A549 (cell line): ENCODE results near the gene MCRIP1. TPM values are rescaled to one million over a fixed set of nuclear protein-coding genes. Genes with fewer than 3 reads are reported as not detected.

Experiments
- ATAC-seq, 2 experiments: fragments of 200-7000 bp in 1 of 2; fragments of >200 bp in 1 of 2; cut with Nextera tagmentation in 1 of 2; cut with Tn5 transposase in 1 of 2; 3 replicates each; pipeline versions ENCODE4 v1.8.0 to v1.9.1; 2018 to 2020; ENCODE audit warnings: mild to moderate bottlenecking in 1 of 2, moderate library complexity in 1 of 2
- CTCF ChIA-PET: fragments of 300-600 bp; sonication (Branson Sonifier 250); formaldehyde crosslinking; extraction: SDS; loops from one replicate; lab custom pipeline; 2021; ENCODE audit warnings: antibody characterized with exemption, inconsistent platforms; lab: Yijun Ruan, JAX
- POLR2A ChIA-PET: fragments of 350-600 bp; formaldehyde crosslinking; extraction: SDS; loops from one replicate; lab custom pipeline; 2021; ENCODE audit warnings: antibody characterized with exemption, inconsistent platforms; lab: Yijun Ruan, JAX
- DNase-seq, 2 experiments: peaks; one replicate each; pipeline versions ENCODE4 v3.0.0 to v3.0.0-alpha.2; 2011 to 2016; ENCODE audit warnings: low read depth in 1 of 2, low spot score in 1 of 2
- FAIRE-seq: peaks from 2 replicates; lab custom pipeline; 2011; peaks lifted over from hg19 to GRCh38; lab: Jason Lieb, UNC
- H3K27ac ChIP-seq, 2 experiments: fragments of >200 bp; sonication (Bioruptor Twin); formaldehyde crosslinking; 3 replicates each; pipeline ENCODE4 v1.5.1; 2016 to 2017
- H3K4me1 ChIP-seq: fragments of >200 bp; sonication (Bioruptor Twin); formaldehyde crosslinking; 3 replicates; pipeline ENCODE4 v1.6.1; 2016
- H3K4me2 ChIP-seq: fragments of >200 bp; sonication (Bioruptor Twin); formaldehyde crosslinking; 3 replicates; pipeline ENCODE4 v1.6.1; 2016
- H3K4me3 ChIP-seq: fragments of >200 bp; sonication (Bioruptor Twin); formaldehyde crosslinking; 3 replicates; pipeline ENCODE4 v1.5.1; 2016
- H3K9me3 ChIP-seq: fragments of >200 bp; sonication (Bioruptor Twin); formaldehyde crosslinking; 3 replicates; pipeline ENCODE4 v1.6.1; 2016
- CBX2 ChIP-seq: fragments of 200-600 bp; sonication (generic); IDR thresholded peaks from 2 replicates; pipeline ENCODE4 v1.6.1; 2016; ENCODE audit warnings: low read depth, mild to moderate bottlenecking, borderline replicate concordance
- EHMT2 ChIP-seq: fragments of 200-600 bp; sonication (generic); IDR thresholded peaks from 2 replicates; pipeline ENCODE4 v1.6.1; 2016; ENCODE audit warnings: antibody characterized with exemption, low read depth, mild to moderate bottlenecking, moderate library complexity
- FOSB ChIP-seq: fragments of 250-450 bp; sonication (Bioruptor Pico); IDR thresholded peaks from 2 replicates; pipeline ENCODE4 v1.5.0; 2020; ENCODE audit warnings: mild to moderate bottlenecking, moderate library complexity
- GATA3 ChIP-seq: IDR thresholded peaks from 2 replicates; pipeline ENCODE4 v1.6.1; 2012; ENCODE audit warnings: borderline replicate concordance
- HEYL ChIP-seq: fragments of 250-450 bp; sonication (Bioruptor Pico); IDR thresholded peaks from 2 replicates; pipeline ENCODE4 v1.8.0; 2021; ENCODE audit warnings: mild to moderate bottlenecking, moderate library complexity
- HOXA7 ChIP-seq: fragments of 250-450 bp; sonication (Bioruptor Pico); IDR thresholded peaks from 2 replicates; pipeline ENCODE4 v1.5.0; 2020; ENCODE audit warnings: mild to moderate bottlenecking, moderate library complexity
- HOXB5 ChIP-seq: fragments of 250-450 bp; sonication (Bioruptor Pico); IDR thresholded peaks from 2 replicates; pipeline ENCODE4 v1.5.0; 2020; ENCODE audit warnings: mild to moderate bottlenecking, moderate library complexity
- JUN ChIP-seq, 2 experiments: fragments of >200 bp; sonication (Bioruptor Twin); formaldehyde crosslinking; IDR thresholded peaks; 2 replicates in 1 of 2; 3 replicates in 1 of 2; pipeline ENCODE4 v1.6.1; 2016 to 2017
- KDM1A ChIP-seq: fragments of 200-600 bp; sonication (generic); IDR thresholded peaks from 2 replicates; pipeline ENCODE4 v1.6.1; 2016; ENCODE audit warnings: low read depth, mild to moderate bottlenecking
- MYC ChIP-seq: IDR thresholded peaks from 2 replicates; pipeline ENCODE4 v1.6.1; 2012; ENCODE audit warnings: mild to moderate bottlenecking, inconsistent platforms, low read length, improper control_type of control experiment, borderline replicate concordance
- NFE2L2 ChIP-seq: fragments of 150-350 bp; conservative IDR thresholded peaks from 2 replicates; pipeline ENCODE4 v1.6.1; 2014; ENCODE audit warnings: low read length
- NR3C1 ChIP-seq: fragments of >200 bp; sonication (Bioruptor Twin); formaldehyde crosslinking; IDR thresholded peaks from 3 replicates; pipeline ENCODE4 v1.6.1; 2017
- PHF8 ChIP-seq: fragments of 200-600 bp; sonication (generic); IDR thresholded peaks from 2 replicates; pipeline ENCODE4 v1.6.1; 2016; ENCODE audit warnings: low read depth, mild to moderate bottlenecking, antibody characterized with exemption, moderate library complexity, borderline replicate concordance
- POLR2A ChIP-seq: IDR thresholded peaks from 2 replicates; pipeline ENCODE4 v1.6.1; 2012; ENCODE audit warnings: mild to moderate bottlenecking, low read length
- RFX5 ChIP-seq: fragments of 450-650 bp; IDR thresholded peaks from 2 replicates; pipeline ENCODE4 v1.7.1; 2014; ENCODE audit warnings: antibody characterized with exemption, mild to moderate bottlenecking, moderate library complexity
- TFCP2L1 ChIP-seq: fragments of 250-450 bp; sonication (Bioruptor Pico); IDR thresholded peaks from 2 replicates; pipeline ENCODE4 v1.5.0; 2021; ENCODE audit warnings: mild to moderate bottlenecking
- TP53 ChIP-seq: fragments of 250-450 bp; sonication (Bioruptor Pico); IDR thresholded peaks from 2 replicates; pipeline ENCODE4 v1.5.0; 2021; ENCODE audit warnings: mild to moderate bottlenecking, moderate library complexity
- ZC3H11A ChIP-seq: fragments of 450-650 bp; IDR thresholded peaks from 2 replicates; pipeline ENCODE4 v1.6.1; 2014; ENCODE audit warnings: antibody characterized with exemption, mild to moderate bottlenecking
- WGBS: methylation state at CpG from one replicate; pipeline ENCODE4 v1.1.6; 2017; ENCODE audit errors: missing lambda C conversion rate; 5-methylcytosine and 5-hydroxymethylcytosine counted together
- polyA plus RNA-seq, 4 experiments: library from polyadenylated mRNA; depleted of rRNA in 3 of 4; stranded (reverse); fragments of >200 nt; fragmentation: RNase III in 1 of 4; extraction: RNeasy Plus Mini Kit Qiagen cat#74134 plus additional on column Dnase treatment in 1 of 4; gene quantifications; 2 replicates in 3 of 4; 3 replicates in 1 of 4; pipeline ENCODE4 v1.2.3, GENCODE V29; 2011 to 2017
- TF ChIP-seq, protein P1 (sequence below): IDR thresholded peaks from 2 replicates; pipeline ENCODE4 v1.6.1; 2012
- TF ChIP-seq, protein P2 (sequence below): fragments of >200 bp; sonication (Bioruptor Twin); formaldehyde crosslinking; IDR thresholded peaks from 2 replicates; pipeline ENCODE4 v1.6.1; 2016
- TF ChIP-seq, protein P3 (sequence below): IDR thresholded peaks from 2 replicates; pipeline ENCODE4 v1.6.1; 2012; ENCODE audit warnings: low read depth, borderline replicate concordance
- TF ChIP-seq, protein P4 (sequence below): fragments of 250-450 bp; sonication (Bioruptor Pico); IDR thresholded peaks from 2 replicates; pipeline ENCODE4 v1.5.0; 2020; ENCODE audit warnings: low read depth, mild to moderate bottlenecking, moderate library complexity
- TF ChIP-seq, protein P5 (sequence below): fragments of 150-350 bp; IDR thresholded peaks from 2 replicates; pipeline ENCODE4 v1.6.1; 2014; ENCODE audit warnings: low read depth, mild to moderate bottlenecking, low read length
- TF ChIP-seq, protein P6 (sequence below): fragments of >200 bp; sonication (Bioruptor Twin); formaldehyde crosslinking; IDR thresholded peaks from 3 replicates; pipeline ENCODE4 v1.5.1; 2016
- TF ChIP-seq, protein P7 (sequence below): fragments of >200 bp; sonication (Bioruptor Twin); formaldehyde crosslinking; IDR thresholded peaks from 3 replicates; pipeline ENCODE4 v1.6.1; 2016

The MCRIP1 gene
- polyA plus RNA-seq, 2 of the 4 experiments (the other 2 are of a cell fraction) = 32.0 to 51.0 TPM

DNA sequence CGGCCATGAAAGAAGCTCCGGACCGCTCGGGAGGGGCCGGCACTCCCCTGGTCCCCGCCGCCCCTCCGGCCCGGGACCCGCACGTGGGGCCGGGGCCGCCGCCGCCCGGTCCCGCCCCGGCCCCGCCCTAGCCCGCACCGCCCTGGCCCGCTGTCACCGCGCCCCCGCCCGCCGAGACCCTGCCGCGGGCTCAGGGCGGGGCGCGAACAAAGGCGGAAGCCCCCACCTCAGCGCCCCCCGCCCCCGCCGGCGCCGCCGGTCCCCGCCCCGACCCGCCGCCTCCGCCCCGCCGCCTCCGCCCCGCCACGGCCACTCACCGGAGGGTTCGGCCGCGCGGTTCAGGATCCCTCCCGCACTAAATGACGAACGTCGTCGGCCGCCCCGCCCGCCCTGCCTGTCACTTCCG is 37.9 kb upstream of the MCRIP1 start, which contains the start of gene ARHGDIA:
TSS of gene ARHGDIA (minus strand) at position 357 of the 406 bp plus-strand sequence. CDS start 1,407 bp downstream, outside the sequence.
- Histone ChIP-seq H3K4me2 (peak within 1 kb of the TSS; percentile 97), H3K9me3 (no peaks in the 10 kb centered on the region), H3K27ac (peak within 1 kb of the TSS; percentile 97 to 100), H3K4me1 (peaks cover 46% of the 10 kb centered on the region), H3K4me3 (peak within 1 kb of the TSS; percentile 99)
- ChIA-PET CTCF (interaction anchor here (1.3 to 8.6 kb wide), 7 partner anchors 12 to 137 kb away, joined by 3 to 126 read pairs (median 15); no protein-coding TSS in a partner anchor), POLR2A (interaction anchor here (1.0 kb wide), 1 partner anchor 10 kb away, joined by 6 read pairs; no protein-coding TSS in a partner anchor)
- DNase-seq = no peak
- 0% methylated on average over 13 of the region's 64 CpGs for WGBS
- 0 out of 6 replicates have a peak, but pooled peaks of 1 of the 2 experiments have one; percentile 2 for ATAC-seq
- TF ChIP-seq JUN (IDR thresholded peaks at IDR 0.05) = peak in 1 of 2 experiments; percentile 94; a peak in 2 of 5 replicates
- no peak for TF ChIP-seq POLR2A
- FAIRE-seq = no peak

DNA sequence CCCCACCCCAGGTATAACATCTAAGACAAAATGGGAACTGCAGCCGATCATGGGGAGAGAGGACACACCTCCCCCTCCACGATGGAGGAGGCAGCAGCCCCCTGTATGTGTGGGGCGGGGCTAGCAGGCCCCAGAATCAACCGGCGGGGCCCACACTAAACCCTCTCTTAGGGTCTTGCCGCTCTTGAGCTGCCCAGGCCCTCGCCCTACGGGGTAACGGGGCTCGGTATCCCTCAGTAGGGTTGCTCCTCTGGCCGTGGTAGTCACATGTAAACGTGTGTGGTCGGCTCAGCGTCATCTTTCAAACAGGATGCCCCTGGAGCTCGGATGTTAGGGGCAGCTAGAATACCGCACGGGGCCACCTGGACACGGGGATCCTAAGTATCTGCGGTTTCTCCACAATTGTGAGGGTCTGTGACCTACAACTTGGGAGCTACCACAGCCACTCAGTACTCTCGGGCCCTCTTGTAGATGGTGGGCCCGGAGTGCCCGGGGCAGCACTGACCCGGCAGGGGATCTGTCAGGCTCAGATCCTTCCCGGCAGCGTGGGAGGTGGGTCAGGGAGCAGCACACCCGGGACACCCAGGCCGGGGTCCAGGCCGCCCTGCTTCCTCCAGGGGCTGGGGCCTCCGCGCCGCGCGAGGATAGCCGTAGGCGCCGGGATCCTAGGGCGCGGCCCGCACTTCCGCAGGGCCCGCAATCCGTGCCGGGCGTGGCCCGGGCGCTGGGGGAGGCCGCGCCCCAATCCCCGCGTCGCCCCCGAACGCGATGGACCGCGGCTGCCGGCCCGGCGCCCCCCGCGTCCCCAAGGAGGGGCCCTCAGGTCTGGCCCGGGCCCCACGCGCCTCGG is 37.3 kb upstream of the MCRIP1 start:
- 4% methylated on average over 22 of the region's 65 CpGs for WGBS
- Histone ChIP-seq H3K4me3 (peak overlapping the region; percentile 99), H3K9me3 (no peaks in the 10 kb centered on the region), H3K27ac (peak overlapping the region; percentile 97 to 100), H3K4me2 (peak overlapping the region; percentile 97), H3K4me1 (peaks cover 46% of the 10 kb centered on the region)
- FAIRE-seq (no peak), ATAC-seq (peak in 1 of 2 experiments; percentile 2; a peak in 3 of 6 replicates), DNase-seq (peak in 1 of 2 experiments; percentile 69)
- ChIA-PET CTCF (interaction anchor here (0.9 to 8.6 kb wide), 28 partner anchors 9 to 167 kb away, joined by 3 to 126 read pairs (median 6); partner anchors contain the start of genes ALYREF, ANAPC11, CENPX and DCXR), POLR2A (interaction anchor here (0.6 to 1.9 kb wide), 5 partner anchors 9 to 266 kb away, joined by 3 to 6 read pairs (median 4); partner anchors contain the start of gene P4HB)
- TF ChIP-seq MYC = no peak; the same call in 1 of the 2 replicates
- no peak for TF ChIP-seq ZC3H11A
- TF ChIP-seq, protein P1, sequence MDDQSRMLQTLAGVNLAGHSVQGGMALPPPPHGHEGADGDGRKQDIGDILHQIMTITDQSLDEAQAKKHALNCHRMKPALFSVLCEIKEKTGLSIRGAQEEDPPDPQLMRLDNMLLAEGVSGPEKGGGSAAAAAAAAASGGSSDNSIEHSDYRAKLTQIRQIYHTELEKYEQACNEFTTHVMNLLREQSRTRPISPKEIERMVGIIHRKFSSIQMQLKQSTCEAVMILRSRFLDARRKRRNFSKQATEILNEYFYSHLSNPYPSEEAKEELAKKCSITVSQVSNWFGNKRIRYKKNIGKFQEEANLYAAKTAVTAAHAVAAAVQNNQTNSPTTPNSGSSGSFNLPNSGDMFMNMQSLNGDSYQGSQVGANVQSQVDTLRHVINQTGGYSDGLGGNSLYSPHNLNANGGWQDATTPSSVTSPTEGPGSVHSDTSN = peak; percentile 15; the same call in 1 of the 2 replicates
- TF ChIP-seq, protein P2, sequence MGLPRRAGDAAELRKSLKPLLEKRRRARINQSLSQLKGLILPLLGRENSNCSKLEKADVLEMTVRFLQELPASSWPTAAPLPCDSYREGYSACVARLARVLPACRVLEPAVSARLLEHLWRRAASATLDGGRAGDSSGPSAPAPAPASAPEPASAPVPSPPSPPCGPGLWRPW = no peak
- 0 out of 2 replicates have a peak, but pooled peaks have one; percentile 57 for TF ChIP-seq TFCP2L1 (CRISPR knock-in tag)
- peak; percentile 66; the same call in 1 of the 2 replicates for TF ChIP-seq PHF8
- TF ChIP-seq CBX2 = no peak
- TF ChIP-seq, protein P3, sequence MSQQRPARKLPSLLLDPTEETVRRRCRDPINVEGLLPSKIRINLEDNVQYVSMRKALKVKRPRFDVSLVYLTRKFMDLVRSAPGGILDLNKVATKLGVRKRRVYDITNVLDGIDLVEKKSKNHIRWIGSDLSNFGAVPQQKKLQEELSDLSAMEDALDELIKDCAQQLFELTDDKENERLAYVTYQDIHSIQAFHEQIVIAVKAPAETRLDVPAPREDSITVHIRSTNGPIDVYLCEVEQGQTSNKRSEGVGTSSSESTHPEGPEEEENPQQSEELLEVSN = 0 out of 2 replicates have a peak, but pooled peaks have one; percentile 19
- TF ChIP-seq, protein P4, sequence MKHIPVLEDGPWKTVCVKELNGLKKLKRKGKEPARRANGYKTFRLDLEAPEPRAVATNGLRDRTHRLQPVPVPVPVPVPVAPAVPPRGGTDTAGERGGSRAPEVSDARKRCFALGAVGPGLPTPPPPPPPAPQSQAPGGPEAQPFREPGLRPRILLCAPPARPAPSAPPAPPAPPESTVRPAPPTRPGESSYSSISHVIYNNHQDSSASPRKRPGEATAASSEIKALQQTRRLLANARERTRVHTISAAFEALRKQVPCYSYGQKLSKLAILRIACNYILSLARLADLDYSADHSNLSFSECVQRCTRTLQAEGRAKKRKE (CRISPR knock-in tag) = no peak
- no peak for TF ChIP-seq HOXA7 (CRISPR knock-in tag)
- TF ChIP-seq, protein P5, sequence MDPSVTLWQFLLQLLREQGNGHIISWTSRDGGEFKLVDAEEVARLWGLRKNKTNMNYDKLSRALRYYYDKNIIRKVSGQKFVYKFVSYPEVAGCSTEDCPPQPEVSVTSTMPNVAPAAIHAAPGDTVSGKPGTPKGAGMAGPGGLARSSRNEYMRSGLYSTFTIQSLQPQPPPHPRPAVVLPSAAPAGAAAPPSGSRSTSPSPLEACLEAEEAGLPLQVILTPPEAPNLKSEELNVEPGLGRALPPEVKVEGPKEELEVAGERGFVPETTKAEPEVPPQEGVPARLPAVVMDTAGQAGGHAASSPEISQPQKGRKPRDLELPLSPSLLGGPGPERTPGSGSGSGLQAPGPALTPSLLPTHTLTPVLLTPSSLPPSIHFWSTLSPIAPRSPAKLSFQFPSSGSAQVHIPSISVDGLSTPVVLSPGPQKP = no peak
- no peak for TF ChIP-seq KDM1A
- peak; percentile 63 for TF ChIP-seq HOXB5 (CRISPR knock-in tag)
- TF ChIP-seq, protein P6, sequence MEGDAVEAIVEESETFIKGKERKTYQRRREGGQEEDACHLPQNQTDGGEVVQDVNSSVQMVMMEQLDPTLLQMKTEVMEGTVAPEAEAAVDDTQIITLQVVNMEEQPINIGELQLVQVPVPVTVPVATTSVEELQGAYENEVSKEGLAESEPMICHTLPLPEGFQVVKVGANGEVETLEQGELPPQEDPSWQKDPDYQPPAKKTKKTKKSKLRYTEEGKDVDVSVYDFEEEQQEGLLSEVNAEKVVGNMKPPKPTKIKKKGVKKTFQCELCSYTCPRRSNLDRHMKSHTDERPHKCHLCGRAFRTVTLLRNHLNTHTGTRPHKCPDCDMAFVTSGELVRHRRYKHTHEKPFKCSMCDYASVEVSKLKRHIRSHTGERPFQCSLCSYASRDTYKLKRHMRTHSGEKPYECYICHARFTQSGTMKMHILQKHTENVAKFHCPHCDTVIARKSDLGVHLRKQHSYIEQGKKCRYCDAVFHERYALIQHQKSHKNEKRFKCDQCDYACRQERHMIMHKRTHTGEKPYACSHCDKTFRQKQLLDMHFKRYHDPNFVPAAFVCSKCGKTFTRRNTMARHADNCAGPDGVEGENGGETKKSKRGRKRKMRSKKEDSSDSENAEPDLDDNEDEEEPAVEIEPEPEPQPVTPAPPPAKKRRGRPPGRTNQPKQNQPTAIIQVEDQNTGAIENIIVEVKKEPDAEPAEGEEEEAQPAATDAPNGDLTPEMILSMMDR = no peak
- TF ChIP-seq NFE2L2 = no peak
- TF ChIP-seq, protein P7, sequence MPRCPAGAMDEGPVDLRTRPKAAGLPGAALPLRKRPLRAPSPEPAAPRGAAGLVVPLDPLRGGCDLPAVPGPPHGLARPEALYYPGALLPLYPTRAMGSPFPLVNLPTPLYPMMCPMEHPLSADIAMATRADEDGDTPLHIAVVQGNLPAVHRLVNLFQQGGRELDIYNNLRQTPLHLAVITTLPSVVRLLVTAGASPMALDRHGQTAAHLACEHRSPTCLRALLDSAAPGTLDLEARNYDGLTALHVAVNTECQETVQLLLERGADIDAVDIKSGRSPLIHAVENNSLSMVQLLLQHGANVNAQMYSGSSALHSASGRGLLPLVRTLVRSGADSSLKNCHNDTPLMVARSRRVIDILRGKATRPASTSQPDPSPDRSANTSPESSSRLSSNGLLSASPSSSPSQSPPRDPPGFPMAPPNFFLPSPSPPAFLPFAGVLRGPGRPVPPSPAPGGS = no peak; the same call in 2 of the 3 replicates
- TF ChIP-seq POLR2A = peak; percentile 34; the same call in 1 of the 2 replicates
- no peak for TF ChIP-seq EHMT2
- no peak for TF ChIP-seq NR3C1
- no peak for TF ChIP-seq RFX5
- TF ChIP-seq HEYL (CRISPR knock-in tag) = no peak
- TF ChIP-seq GATA3 = 0 out of 2 replicates have a peak, but pooled peaks have one; percentile 11
- peak; percentile 66; the same call in 1 of the 2 replicates for TF ChIP-seq FOSB
- TF ChIP-seq TP53 (CRISPR knock-in tag) = peak; percentile 72; the same call in 1 of the 2 replicates
